GM20000 (cell line): ENCODE measurements around the gene ZNF581.
A peak's percentile ranks its signal among the peaks of the same experiment; 100 is the strongest.

Source experiments
- DNase-seq: peaks from one replicate; pipeline ENCODE4 v3.0.0; 2012; ENCODE audit warnings: low spot score
- CTCF ChIP-seq: IDR thresholded peaks from 2 replicates; pipeline ENCODE4 v1.5.1; 2012; ENCODE audit warnings: mild to moderate bottlenecking, control low read depth; ENCODE audit errors: extremely low read depth, missing control alignments

The ZNF581 gene

GRCh38 chr19:55640577-55641425 lies 2.6 kb upstream of the ZNF581 start, which contains the start of gene ZNF580:
ZNF580 (plus strand) TSS chr19:55641002; CDS start chr19:55642509, 1,507 bp downstream.
- peak; percentile 81 for DNase-seq
- TF ChIP-seq CTCF, result no peak

GRCh38 chr19:55641426-55642152 lies 1.9 kb upstream of the ZNF581 start:
- DNase-seq, result peak; percentile 62
- TF ChIP-seq CTCF, result no peak

DNA sequence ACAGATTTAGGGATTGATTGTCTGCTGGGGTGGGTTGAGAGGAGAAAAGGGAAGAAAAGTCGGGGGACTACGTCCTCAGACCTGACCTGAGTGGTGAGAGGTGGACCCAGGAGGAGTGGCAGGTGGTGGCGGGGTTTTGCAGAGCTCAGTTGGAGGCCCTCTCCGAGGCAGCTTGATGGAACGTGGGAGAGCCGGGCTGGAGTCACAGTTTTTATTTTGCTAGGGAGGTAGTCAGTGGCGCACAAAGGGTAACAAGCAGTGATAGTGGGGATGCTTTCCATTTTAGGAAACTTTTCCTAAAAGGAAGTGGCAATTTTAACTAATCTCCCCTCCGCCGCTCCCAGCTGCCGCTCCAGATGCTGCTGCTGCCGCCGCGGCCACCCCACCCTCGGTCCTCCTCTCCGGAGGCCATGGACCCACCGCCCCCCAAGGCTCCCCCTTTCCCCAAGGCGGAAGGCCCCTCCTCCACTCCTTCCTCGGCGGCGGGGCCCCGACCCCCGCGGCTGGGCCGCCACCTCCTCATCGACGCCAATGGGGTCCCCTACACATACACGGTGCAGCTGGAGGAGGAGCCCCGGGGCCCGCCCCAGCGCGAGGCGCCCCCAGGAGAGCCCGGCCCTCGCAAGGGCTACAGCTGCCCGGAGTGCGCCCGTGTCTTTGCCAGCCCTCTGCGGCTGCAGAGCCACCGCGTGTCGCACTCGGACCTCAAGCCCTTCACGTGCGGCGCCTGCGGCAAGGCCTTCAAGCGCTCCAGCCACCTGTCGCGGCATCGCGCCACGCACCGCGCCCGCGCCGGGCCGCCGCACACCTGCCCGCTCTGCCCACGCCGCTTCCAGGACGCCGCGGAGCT lies 1.1 kb upstream of the ZNF581 start:
- no peak for DNase-seq
- no peak for TF ChIP-seq CTCF

- no peak for TF ChIP-seq CTCF
Measured at GRCh38 chr19:55643887-55644176, 383 bp downstream of the ZNF581 start.

GRCh38 chr19:55644191-55644833 lies 863 bp downstream of the ZNF581 start:
- no peak for DNase-seq
- TF ChIP-seq CTCF, result no peak

More at GRCh38 chr19:55643887-55644176, 383 bp downstream of the ZNF581 start:
- no peak for DNase-seq

GRCh38 chr19:55644842-55645511 lies 1.5 kb downstream of the ZNF581 start:
- TF ChIP-seq CTCF, result no peak
- no peak for DNase-seq
